PC-9 (cell line): Measurements from ENCODE around the gene PHF23. TPM values are rescaled to one million over a fixed set of nuclear protein-coding genes. Genes with fewer than 3 reads are reported as not detected.
A peak's percentile ranks its signal among the peaks of the same experiment; 100 is the strongest.

Experiments used
- BruUV-seq: library from RNA; stranded (reverse); fragments of 400-500 nt; replicated peaks from 2 replicates; lab custom pipeline; 2021; lab: Mats Ljungman, UMichigan
- CTCF ChIA-PET: fragments of 300-600 bp; sonication (Branson Sonifier 250); formaldehyde crosslinking; loops from one replicate; lab custom pipeline; 2022; ENCODE audit warnings: antibody characterized with exemption; lab: Charles Lee
- POLR2A ChIA-PET: fragments of 300-600 bp; sonication (Branson Sonifier 250); formaldehyde crosslinking; loops from one replicate; lab custom pipeline; 2022; ENCODE audit warnings: antibody characterized with exemption; ENCODE audit not compliant: unreplicated experiment; lab: Charles Lee
- DNase-seq, 2 experiments: peaks; one replicate each; pipeline versions ENCODE4 v3.0.0 to v3.0.0-alpha.2; 2015 to 2022; ENCODE audit warnings: mixed read lengths in 1 of 2
- H2AFZ ChIP-seq: fragments of 200-600 bp; sonication (generic); 2 replicates; pipeline ENCODE4 v1.8.1; 2017; ENCODE audit warnings: antibody characterized with exemption
- H3F3A ChIP-seq: fragments of 200-600 bp; sonication (generic); 2 replicates; pipeline ENCODE4 v1.8.1; 2017; ENCODE audit warnings: antibody characterized with exemption, mild to moderate bottlenecking, low read depth; ENCODE audit not compliant: insufficient read depth
- H3K27ac ChIP-seq: fragments of 200-600 bp; sonication (generic); 2 replicates; pipeline ENCODE4 v1.6.1; 2016; ENCODE audit warnings: mixed run types
- H3K27me3 ChIP-seq: fragments of 200-600 bp; sonication (generic); 2 replicates; pipeline ENCODE4 v1.6.1; 2016; ENCODE audit warnings: low read depth, mixed run types; ENCODE audit not compliant: insufficient read depth
- H3K36me3 ChIP-seq: fragments of 200-600 bp; sonication (generic); 2 replicates; pipeline ENCODE4 v1.6.1; 2016; ENCODE audit warnings: low read depth, mixed run types
- H3K4me1 ChIP-seq: fragments of 200-600 bp; sonication (generic); replicated peaks from 2 replicates; pipeline ENCODE4 v1.6.1; 2016; ENCODE audit warnings: mixed run types; ENCODE audit not compliant: insufficient read depth
- H3K4me2 ChIP-seq: fragments of 200-600 bp; sonication (generic); 2 replicates; pipeline ENCODE4 v1.6.1; 2017; ENCODE audit warnings: mixed run types
- H3K4me3 ChIP-seq: fragments of 200-600 bp; sonication (generic); 2 replicates; pipeline ENCODE4 v1.6.1; 2016; ENCODE audit warnings: mixed run types
- H3K79me2 ChIP-seq: fragments of 200-600 bp; sonication (generic); 2 replicates; pipeline ENCODE4 v1.6.1; 2017; ENCODE audit warnings: low read depth, mixed run types
- H3K9me2 ChIP-seq: fragments of 200-600 bp; sonication (generic); 2 replicates; pipeline ENCODE4 v1.8.1; 2017; ENCODE audit warnings: mild to moderate bottlenecking; ENCODE audit not compliant: insufficient read depth
- H3K9me3 ChIP-seq: fragments of 200-600 bp; sonication (generic); 2 replicates; pipeline ENCODE4 v1.8.1; 2016; ENCODE audit warnings: low read depth; ENCODE audit not compliant: insufficient read depth
- H4K20me1 ChIP-seq: fragments of 200-600 bp; sonication (generic); 2 replicates; pipeline ENCODE4 v1.8.1; 2017; ENCODE audit not compliant: insufficient read depth
- CTCF ChIP-seq: fragments of 200-600 bp; sonication (generic); conservative IDR thresholded peaks from 2 replicates; pipeline ENCODE4 v1.6.1; 2017; ENCODE audit warnings: mixed run types, antibody characterized with exemption, mild to moderate bottlenecking, moderate library complexity
- EZH2 ChIP-seq: fragments of 200-600 bp; sonication (generic); IDR thresholded peaks from 2 replicates; pipeline ENCODE4 v1.8.0; 2017; ENCODE audit warnings: antibody characterized with exemption, low read depth
- intact Hi-C: fragments of 100-400 bp; cut with micrococcal nuclease; formaldehyde crosslinking; loops from one replicate; pipeline ENCODE4 v1.10.0; 2022; ENCODE audit not compliant: unreplicated experiment
- total RNA-seq: library from RNA; stranded (reverse); gene quantifications from 2 replicates; pipeline ENCODE4 v1.2.3, GENCODE V29; 2021

Gene PHF23
- total RNA-seq, 1 experiment from 2014 or later, result 64.5 TPM

GRCh38 chr17:7219229-7219811 lies 19.9 kb downstream of the PHF23 start:
- H3K36me3 ChIP-seq, result peaks cover 31% of the 10 kb centered on the region
- POLR2A ChIA-PET, result interaction anchor here (0.5 to 0.7 kb wide), 4 partner anchors 15 to 87 kb away, joined by 4 to 7 read pairs (median 6); partner anchors contain the start of gene DVL2
- peak overlapping the region; percentile 77 for H3K4me3 ChIP-seq
- peaks cover 34% of the 10 kb centered on the region for H3K79me2 ChIP-seq
- peak overlapping the region; percentile 89 for H3K4me2 ChIP-seq
- H3K27ac ChIP-seq, result peak overlapping the region; percentile 98
- H3F3A ChIP-seq, result peaks cover 50% of the 10 kb centered on the region
- no peaks in the 10 kb centered on the region for H3K27me3 ChIP-seq
- DNase-seq, result no peak
- H2AFZ ChIP-seq, result peak overlapping the region; percentile 84
- peaks cover 41% of the 10 kb centered on the region for H3K4me1 ChIP-seq
- H3K9me3 ChIP-seq, result no peaks in the 10 kb centered on the region
- BruUV-seq, result TSS peak; percentile 20
- intact Hi-C loops, result no loop called here
- H3K9me2 ChIP-seq, result no peaks in the 10 kb centered on the region
- CTCF ChIA-PET, result interaction anchor here (0.7 to 2.2 kb wide), 3 partner anchors 22 to 173 kb away, joined by 4 to 30 read pairs (median 4); partner anchors contain the start of gene GABARAP
- peaks cover 36% of the 10 kb centered on the region for H4K20me1 ChIP-seq
- TF ChIP-seq EZH2 (no peak), CTCF (no peak)

- ChIA-PET POLR2A (no interaction called here), CTCF (interaction anchor here (0.7 to 2.2 kb wide), 2 partner anchors 23 to 24 kb away, joined by 4 to 30 read pairs; partner anchors contain the start of gene GABARAP)
- no peak for DNase-seq
- Histone ChIP-seq H3K79me2 (peaks cover 31% of the 10 kb centered on the region), H3K27ac (peak overlapping the region; percentile 98), H3K36me3 (peaks cover 29% of the 10 kb centered on the region), H3K4me2 (peak overlapping the region; percentile 89), H3K9me3 (no peaks in the 10 kb centered on the region), H4K20me1 (peaks cover 32% of the 10 kb centered on the region), H2AFZ (no peak overlapping the region), H3K4me1 (peaks cover 41% of the 10 kb centered on the region), H3F3A (peaks cover 52% of the 10 kb centered on the region), H3K9me2 (no peaks in the 10 kb centered on the region), H3K4me3 (0 out of 2 replicates have a peak overlapping the region, but pooled peaks have one; percentile 77), H3K27me3 (no peaks in the 10 kb centered on the region)
- intact Hi-C loops, result no loop called here
- no peak for TF ChIP-seq EZH2
- TF ChIP-seq CTCF, result no peak
- BruUV-seq, result no TSS peak
These were observed 20.5 kb downstream of the PHF23 start for GRCh38 chr17:7218758-7219157.

- no peak for DNase-seq
- ChIA-PET POLR2A (no interaction called here), CTCF (no interaction called here)
- no TSS peak for BruUV-seq
- no peak overlapping the region for H2AFZ ChIP-seq
- peaks cover 41% of the 10 kb centered on the region for H3K4me1 ChIP-seq
- H3K9me2 ChIP-seq, result no peaks in the 10 kb centered on the region
- no peak overlapping the region for H3K4me3 ChIP-seq
- peaks cover 29% of the 10 kb centered on the region for H3K79me2 ChIP-seq
- no peak overlapping the region for H3K27ac ChIP-seq
- H3K27me3 ChIP-seq, result no peaks in the 10 kb centered on the region
- H3K9me3 ChIP-seq, result no peaks in the 10 kb centered on the region
- H3K4me2 ChIP-seq, result no peak overlapping the region
- H3K36me3 ChIP-seq, result peaks cover 23% of the 10 kb centered on the region
- H4K20me1 ChIP-seq, result peaks cover 26% of the 10 kb centered on the region
- H3F3A ChIP-seq, result peaks cover 52% of the 10 kb centered on the region
- TF ChIP-seq CTCF (no peak), EZH2 (no peak)
- intact Hi-C loops, result no loop called here
These were observed 21.1 kb downstream of the PHF23 start for GRCh38 chr17:7218166-7218565.
